GM10248 (cell line): ENCODE data around the gene ATAD3B.

Source experiments
- CTCF ChIA-PET: fragments of 300-600 bp; sonication (Branson Sonifier 250); formaldehyde crosslinking; extraction: SDS; loops from one replicate; lab custom pipeline; 2021; ENCODE audit warnings: antibody characterized with exemption; lab: Yijun Ruan, JAX
- POLR2A ChIA-PET: fragments of 350-650 bp; sonication (Branson Sonifier 250); formaldehyde crosslinking; extraction: SDS; loops from one replicate; lab custom pipeline; 2020; ENCODE audit warnings: antibody characterized with exemption; lab: Yijun Ruan, JAX
- DNase-seq: peaks from one replicate; pipeline ENCODE4 v3.0.0; 2012; ENCODE audit errors: extremely low spot score
- CTCF ChIP-seq: IDR thresholded peaks from 2 replicates; pipeline ENCODE4 v1.5.1; 2012; ENCODE audit warnings: mild to moderate bottlenecking, low read depth; ENCODE audit errors: extremely low read depth, missing control alignments, control extremely low read depth

ATAD3B gene

GRCh38 chr1:1433804-1434130 lies 37.8 kb upstream of the ATAD3B start:
- POLR2A ChIA-PET, result no interaction called here
- peak; percentile 23 for DNase-seq
- TF ChIP-seq CTCF, result no peak
- CTCF ChIA-PET, result interaction anchor here (1.1 to 1.5 kb wide), 2 partner anchors 35 to 62 kb away, joined by 3 to 4 read pairs; partner anchors contain the start of gene CCNL2

- no peak for DNase-seq
- CTCF ChIA-PET, result interaction anchor here (1.1 to 1.5 kb wide), 2 partner anchors 35 to 63 kb away, joined by 3 to 4 read pairs; partner anchors contain the start of gene CCNL2
- no peak for TF ChIP-seq CTCF
- POLR2A ChIA-PET, result no interaction called here
Measured at GRCh38 chr1:1434131-1434823, 37.3 kb upstream of the ATAD3B start.

- TF ChIP-seq CTCF, result no peak
- ChIA-PET POLR2A (no interaction called here), CTCF (interaction anchor here (1.1 to 1.5 kb wide), 2 partner anchors 36 to 63 kb away, joined by 3 to 4 read pairs; partner anchors contain the start of gene CCNL2)
- DNase-seq, result peak; percentile 25
Measured at GRCh38 chr1:1434824-1435105, 36.8 kb upstream of the ATAD3B start.

- ChIA-PET POLR2A (no interaction called here), CTCF (interaction anchor here (1.5 kb wide), 1 partner anchor 64 kb away, joined by 4 read pairs; no protein-coding TSS in a partner anchor)
- DNase-seq, result peak; percentile 91
- no peak for TF ChIP-seq CTCF
Measured at GRCh38 chr1:1435106-1435903, 36.3 kb upstream of the ATAD3B start, which contains the start of gene VWA1. VWA1 (plus strand) TSS chr1:1435690; CDS start chr1:1435749, 59 bp downstream.

GRCh38 chr1:1435911-1436629 lies 35.5 kb upstream of the ATAD3B start:
- CTCF ChIA-PET, result interaction anchor here (1.2 to 1.4 kb wide), 3 partner anchors 9 to 64 kb away, joined by 3 to 5 read pairs (median 4); no protein-coding TSS in a partner anchor
- peak; percentile 23 for DNase-seq
- TF ChIP-seq CTCF, result no peak
- POLR2A ChIA-PET, result no interaction called here

- TF ChIP-seq CTCF, result no peak
- DNase-seq, result peak; percentile 36
- POLR2A ChIA-PET, result no interaction called here
- CTCF ChIA-PET, result interaction anchor here (0.8 to 1.4 kb wide), 4 partner anchors 10 to 180 kb away, joined by 3 to 5 read pairs (median 4); no protein-coding TSS in a partner anchor
Measured at GRCh38 chr1:1436630-1437032, 34.9 kb upstream of the ATAD3B start.
